Type B pancreatic cell (in vitro differentiated cells): ENCODE results near the gene MTNR1A. TPM values are rescaled to one million over a fixed set of nuclear protein-coding genes. Genes with fewer than 3 reads are reported as not detected.
A peak's percentile ranks its signal among the peaks of the same experiment; 100 is the strongest.

Source experiments
- DNase-seq: peaks from one replicate; pipeline ENCODE4 v3.0.0; 2021; ENCODE audit warnings: mixed read lengths; ENCODE audit not compliant: unreplicated experiment; ENCODE audit errors: extremely low spot score
- H3K27ac Mint-ChIP-seq: 2 replicates; pipeline ENCODE4 v1.8.0; 2021; ENCODE audit warnings: mild to moderate bottlenecking, mixed read lengths
- H3K27me3 Mint-ChIP-seq: 2 replicates; pipeline ENCODE4 v1.8.0; 2021; ENCODE audit warnings: mixed read lengths
- H3K36me3 Mint-ChIP-seq: 2 replicates; pipeline ENCODE4 v1.8.0; 2021; ENCODE audit warnings: mixed read lengths
- H3K4me1 Mint-ChIP-seq: one replicate; pipeline ENCODE4 v1.8.0; 2021; ENCODE audit warnings: mixed read lengths; ENCODE audit not compliant: unreplicated experiment
- H3K4me3 Mint-ChIP-seq: 2 replicates; pipeline ENCODE4 v1.8.0; 2021; ENCODE audit warnings: mild to moderate bottlenecking, mixed read lengths
- H3K9me3 Mint-ChIP-seq: 2 replicates; pipeline ENCODE4 v1.8.0; 2021; ENCODE audit warnings: mixed read lengths
- CTCF ChIP-seq: fragments of 200-600 bp; sonication (generic); conservative IDR thresholded peaks from 2 replicates; pipeline ENCODE4 v1.5.0; 2021; ENCODE audit warnings: antibody characterized with exemption, mild to moderate bottlenecking
- total RNA-seq: library from RNA; stranded (reverse); gene quantifications from 2 replicates; pipeline ENCODE4 v1.2.1, GENCODE V29; 2021; ENCODE audit warnings: low replicate concordance

Gene MTNR1A
- total RNA-seq, 1 donor from 2014 or later = 0.39 TPM

- DNase-seq = no peak
- Mint-ChIP-seq H3K9me3 (no peaks in the 10 kb centered on the region), H3K36me3 (peaks cover 31% of the 10 kb centered on the region), H3K4me3 (no peak overlapping the region), H3K4me1 (no peaks in the 10 kb centered on the region), H3K27ac (no peak overlapping the region), H3K27me3 (no peaks in the 10 kb centered on the region)
- no peak for TF ChIP-seq CTCF
Measured at GRCh38 chr4:186581421-186581820, 26.1 kb upstream of the MTNR1A start.

- no peak overlapping the region for H3K27ac Mint-ChIP-seq
- no peak for TF ChIP-seq CTCF
- DNase-seq = no peak
- H3K36me3 Mint-ChIP-seq = peaks cover 24% of the 10 kb centered on the region
- no peaks in the 10 kb centered on the region for H3K27me3 Mint-ChIP-seq
- H3K4me1 Mint-ChIP-seq = no peaks in the 10 kb centered on the region
- H3K9me3 Mint-ChIP-seq = peaks cover 5% of the 10 kb centered on the region
- H3K4me3 Mint-ChIP-seq = no peak overlapping the region
Measured at GRCh38 chr4:186580669-186581068, 25.3 kb upstream of the MTNR1A start.

GRCh38 chr4:186570193-186570996 lies 15.0 kb upstream of the MTNR1A start:
- Mint-ChIP-seq H3K9me3 (no peaks in the 10 kb centered on the region), H3K27ac (peak overlapping the region; percentile 51), H3K27me3 (peaks cover 6% of the 10 kb centered on the region), H3K36me3 (no peaks in the 10 kb centered on the region), H3K4me1 (peaks cover 12% of the 10 kb centered on the region), H3K4me3 (peak overlapping the region; percentile 47)
- TF ChIP-seq CTCF = no peak
- no peak for DNase-seq

GRCh38 chr4:186569533-186570192 lies 14.3 kb upstream of the MTNR1A start:
- Mint-ChIP-seq H3K4me1 (peaks cover 12% of the 10 kb centered on the region), H3K9me3 (no peaks in the 10 kb centered on the region), H3K27ac (peak overlapping the region; percentile 51), H3K27me3 (peaks cover 6% of the 10 kb centered on the region), H3K36me3 (no peaks in the 10 kb centered on the region), H3K4me3 (peak overlapping the region; percentile 47)
- no peak for TF ChIP-seq CTCF
- DNase-seq = no peak

GRCh38 chr4:186566068-186566467 lies 10.7 kb upstream of the MTNR1A start:
- no peak for DNase-seq
- no peaks in the 10 kb centered on the region for H3K36me3 Mint-ChIP-seq
- no peaks in the 10 kb centered on the region for H3K9me3 Mint-ChIP-seq
- H3K4me3 Mint-ChIP-seq = no peak overlapping the region
- peaks cover 6% of the 10 kb centered on the region for H3K27me3 Mint-ChIP-seq
- peaks cover 12% of the 10 kb centered on the region for H3K4me1 Mint-ChIP-seq
- no peak overlapping the region for H3K27ac Mint-ChIP-seq
- TF ChIP-seq CTCF = no peak
